Kidney epithelial cell (primary cell): Measurements from ENCODE around the gene KLHL14. TPM values are rescaled to one million over a fixed set of nuclear protein-coding genes. Genes with fewer than 3 reads are reported as not detected.

Experiments
- DNase-seq: peaks from one replicate; pipeline ENCODE4 v3.0.0-alpha.2; 2010; ENCODE audit warnings: low read depth
- H3K27me3 ChIP-seq: 2 replicates; pipeline ENCODE4 v1.6.0; 2011; ENCODE audit warnings: low read length; ENCODE audit not compliant: control insufficient read depth, insufficient read depth
- H3K36me3 ChIP-seq: 2 replicates; pipeline ENCODE4 v1.5.1; 2011; ENCODE audit warnings: low read length; ENCODE audit not compliant: control insufficient read depth, insufficient read depth
- H3K4me3 ChIP-seq: 2 replicates; pipeline ENCODE4 v1.5.1; 2011; ENCODE audit warnings: low read depth, mild to moderate bottlenecking, control low read depth, low read length
- CTCF ChIP-seq: IDR thresholded peaks from 2 replicates; pipeline ENCODE4 v1.5.1; 2011; ENCODE audit warnings: mild to moderate bottlenecking, moderate library complexity, low read length, control low read depth, inconsistent platforms; ENCODE audit not compliant: insufficient read depth, poor library complexity, severe bottlenecking
- total RNA-seq: library from RNA; depleted of rRNA; stranded (reverse); fragments of >200 nt; gene quantifications from 2 replicates; pipeline ENCODE4 v1.2.3, GENCODE V29; 2015

The KLHL14 gene
- total RNA-seq, 1 donor from 2014 or later: 3.6 TPM

- DNase-seq: no peak
- Histone ChIP-seq H3K4me3 (no peak overlapping the region), H3K36me3 (no peaks in the 10 kb centered on the region), H3K27me3 (no peaks in the 10 kb centered on the region)
- TF ChIP-seq CTCF: no peak
These were observed 137.9 kb downstream of the KLHL14 start for GRCh38 chr18:32634876-32635431.

- Histone ChIP-seq H3K27me3 (no peaks in the 10 kb centered on the region), H3K36me3 (no peaks in the 10 kb centered on the region), H3K4me3 (no peak overlapping the region)
- DNase-seq: no peak
- no peak for TF ChIP-seq CTCF
These were observed 142.7 kb downstream of the KLHL14 start for GRCh38 chr18:32629981-32630700.

- H3K4me3 ChIP-seq: no peak overlapping the region
- DNase-seq: no peak
- no peak for TF ChIP-seq CTCF
These were observed 143.5 kb downstream of the KLHL14 start for GRCh38 chr18:32629292-32629691.

DNA sequence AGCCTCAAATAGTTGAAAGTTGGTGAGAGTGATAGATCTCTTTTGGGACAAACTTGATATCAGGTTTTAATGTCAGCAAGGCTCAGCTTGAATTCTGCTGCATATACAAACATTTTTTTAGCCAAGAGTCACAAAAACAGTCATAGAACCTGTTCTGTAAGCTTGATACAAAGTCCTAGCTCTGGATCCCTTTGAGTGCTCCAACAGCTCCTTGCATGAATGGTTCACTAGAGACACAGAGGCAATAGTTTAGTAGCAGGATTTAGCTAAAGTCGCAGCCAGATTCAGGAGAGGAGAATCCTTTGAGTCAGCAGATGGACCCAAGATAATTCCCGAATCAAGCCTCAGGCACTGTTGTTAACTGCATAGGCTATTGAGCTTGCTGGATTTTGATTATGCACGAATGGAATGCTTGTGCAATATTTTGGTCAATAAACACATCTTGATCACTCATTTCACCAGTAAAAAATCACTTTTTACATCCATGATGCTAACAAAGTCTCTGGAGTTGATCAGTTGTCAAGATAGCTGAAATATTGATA lies 148.6 kb downstream of the KLHL14 start:
- H3K27me3 ChIP-seq: no peaks in the 10 kb centered on the region
- TF ChIP-seq CTCF: no peak
- no peaks in the 10 kb centered on the region for H3K36me3 ChIP-seq
- H3K4me3 ChIP-seq: no peak overlapping the region
- no peak for DNase-seq

More at GRCh38 chr18:32629292-32629691, 143.5 kb downstream of the KLHL14 start:
- Histone ChIP-seq H3K27me3 (no peaks in the 10 kb centered on the region), H3K36me3 (no peaks in the 10 kb centered on the region)

- H3K4me3 ChIP-seq: no peak overlapping the region
These were observed 149.3 kb downstream of the KLHL14 start for GRCh38 chr18:32623563-32623962.

More at GRCh38 chr18:32623563-32623962, 149.3 kb downstream of the KLHL14 start:
- no peak for DNase-seq
- no peak for TF ChIP-seq CTCF
- Histone ChIP-seq H3K36me3 (no peaks in the 10 kb centered on the region), H3K27me3 (no peaks in the 10 kb centered on the region)
